NCI-H2227 (cell line): ENCODE results near the gene PCYOX1L.
"Not testable (repeated sequence)": the region's sequence is repeated elsewhere in the genome, so short reads cannot be mapped to it uniquely, and the experiment has no call there.

ENCODE experiments used
- DNase-seq: peaks from one replicate; lab custom pipeline; 2025; ENCODE audit not compliant: unreplicated experiment; lab: John Stamatoyannopoulos, UW

The PCYOX1L gene

DNA sequence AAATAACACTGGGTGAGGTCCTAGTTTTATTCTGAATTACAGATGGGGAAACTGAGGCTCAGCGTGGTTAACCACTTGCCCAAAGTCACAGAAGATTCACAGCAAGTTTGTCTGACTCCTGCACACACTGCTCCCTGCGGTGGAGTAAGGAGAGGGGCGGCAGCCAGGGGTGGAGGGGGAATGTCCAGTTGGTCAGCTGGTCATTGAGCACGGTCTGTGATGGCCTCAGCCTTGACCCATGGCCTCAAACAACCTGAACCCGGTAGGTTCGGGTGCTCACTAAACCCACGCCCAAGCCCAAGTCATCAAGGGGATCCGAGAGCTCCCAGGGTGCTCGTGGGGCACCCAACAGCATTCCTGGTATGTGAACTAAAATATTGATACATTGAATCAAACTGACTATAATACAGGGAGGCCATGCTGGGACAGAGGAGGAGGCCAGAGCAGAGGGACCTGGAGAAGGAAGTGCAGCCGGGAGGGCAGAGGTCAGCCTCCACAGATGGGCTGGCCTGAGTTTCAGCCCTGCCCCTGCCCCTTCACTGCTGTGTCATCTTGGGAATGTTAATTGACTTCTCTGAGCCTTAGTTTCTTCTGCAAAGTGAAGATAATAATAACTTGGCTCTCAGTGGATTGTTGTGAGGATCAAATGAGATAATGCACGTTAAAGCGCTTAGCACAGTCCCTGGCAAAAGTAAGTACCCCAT, 24.8 kb downstream of the PCYOX1L start:
- no peak for DNase-seq

GRCh38 chr5:149383399-149383798, 25.6 kb downstream of the PCYOX1L start:
- DNase-seq, result no peak

DNA sequence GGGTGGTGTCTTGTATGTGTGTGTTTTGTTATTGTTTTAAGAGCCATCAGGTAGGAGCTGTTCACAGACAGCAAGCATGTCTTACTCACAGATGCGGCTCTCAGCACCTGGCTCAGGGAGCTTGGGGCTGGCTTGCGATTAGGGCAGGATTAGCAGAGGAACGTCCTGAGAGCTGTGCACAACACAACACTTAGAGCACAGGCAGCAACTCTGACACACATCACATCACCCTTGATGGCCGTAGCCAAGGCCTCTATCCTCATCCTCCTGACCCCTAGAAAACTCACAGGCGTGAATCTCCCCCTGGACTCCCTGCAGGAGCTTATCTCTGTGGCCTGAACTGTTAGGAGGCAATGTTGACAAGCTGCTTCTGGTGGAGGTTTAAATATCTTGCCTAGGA, 28.3 kb downstream of the PCYOX1L start:
- DNase-seq, result no peak

GRCh38 chr5:149387081-149387631, 29.3 kb downstream of the PCYOX1L start:
- no peak for DNase-seq

DNA sequence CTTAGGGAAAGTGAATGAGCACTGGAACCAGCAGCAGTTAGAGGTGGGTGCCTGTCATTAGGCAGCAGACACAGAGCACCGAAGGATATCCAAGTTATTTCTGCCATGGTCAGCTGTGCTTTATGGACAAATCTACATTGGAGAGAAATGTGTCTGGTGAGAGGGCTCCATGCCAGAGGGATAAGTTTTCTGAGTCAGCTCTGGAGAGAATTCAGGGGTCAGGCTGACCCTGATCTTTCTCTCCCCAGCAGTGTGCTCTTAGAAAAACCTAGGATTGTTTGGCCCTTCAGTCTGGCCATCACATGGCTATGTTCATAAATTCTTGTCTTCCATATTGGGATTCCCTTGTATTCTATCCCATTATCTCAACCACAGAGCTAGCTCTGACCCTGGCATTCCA, 30.1 kb downstream of the PCYOX1L start:
- no peak for DNase-seq

GRCh38 chr5:149388498-149389190, 30.8 kb downstream of the PCYOX1L start:
- DNase-seq, result no peak

- DNase-seq, result no peak
Observed at GRCh38 chr5:149389552-149390495, 32.0 kb downstream of the PCYOX1L start.

- DNase-seq, result not testable (repeated sequence)
Observed at GRCh38 chr5:149391076-149391475, 33.2 kb downstream of the PCYOX1L start.

DNA sequence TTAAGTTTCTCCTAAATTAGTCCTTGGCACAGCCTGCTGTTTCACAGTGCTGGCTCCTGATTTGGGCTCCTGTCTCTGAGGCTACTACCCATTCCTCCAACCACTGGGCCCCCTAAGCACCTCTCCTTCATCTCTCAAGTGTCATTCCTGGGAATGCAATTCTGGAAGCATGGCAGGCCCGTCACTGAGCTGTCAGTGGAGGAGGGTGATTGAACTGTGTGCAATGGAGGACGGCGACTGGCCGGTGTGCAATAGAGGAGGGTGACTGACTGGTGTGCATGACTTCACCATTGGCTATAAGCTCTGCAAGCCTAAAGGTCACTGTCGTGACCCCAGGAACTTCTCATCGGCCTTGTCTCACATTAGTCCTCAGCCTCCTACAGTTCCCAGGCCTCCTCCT, 33.7 kb downstream of the PCYOX1L start:
- no peak for DNase-seq

GRCh38 chr5:149392718-149393117, 34.9 kb downstream of the PCYOX1L start:
- no peak for DNase-seq

DNA sequence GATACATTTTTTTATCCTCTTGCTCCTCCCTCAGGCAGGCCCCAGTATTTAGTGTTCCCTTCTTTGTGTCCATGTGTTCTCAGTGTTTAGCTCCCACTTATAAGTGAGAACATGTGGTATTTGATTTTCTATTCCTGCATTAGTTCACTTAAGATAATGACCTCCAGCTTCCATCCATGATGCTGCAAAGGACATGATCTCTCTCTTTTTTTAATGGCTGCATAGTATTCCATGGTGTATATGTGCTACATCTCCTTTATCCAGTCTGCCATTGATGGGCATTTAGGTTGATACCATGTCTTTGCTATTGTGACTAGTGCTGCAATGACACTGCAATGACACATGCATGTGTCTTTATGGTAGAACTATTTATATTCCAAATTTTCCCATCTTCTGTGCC, 37.1 kb downstream of the PCYOX1L start:
- DNase-seq, result not testable (repeated sequence)

GRCh38 chr5:149397530-149397929, 39.7 kb downstream of the PCYOX1L start:
- DNase-seq, result no peak

DNA sequence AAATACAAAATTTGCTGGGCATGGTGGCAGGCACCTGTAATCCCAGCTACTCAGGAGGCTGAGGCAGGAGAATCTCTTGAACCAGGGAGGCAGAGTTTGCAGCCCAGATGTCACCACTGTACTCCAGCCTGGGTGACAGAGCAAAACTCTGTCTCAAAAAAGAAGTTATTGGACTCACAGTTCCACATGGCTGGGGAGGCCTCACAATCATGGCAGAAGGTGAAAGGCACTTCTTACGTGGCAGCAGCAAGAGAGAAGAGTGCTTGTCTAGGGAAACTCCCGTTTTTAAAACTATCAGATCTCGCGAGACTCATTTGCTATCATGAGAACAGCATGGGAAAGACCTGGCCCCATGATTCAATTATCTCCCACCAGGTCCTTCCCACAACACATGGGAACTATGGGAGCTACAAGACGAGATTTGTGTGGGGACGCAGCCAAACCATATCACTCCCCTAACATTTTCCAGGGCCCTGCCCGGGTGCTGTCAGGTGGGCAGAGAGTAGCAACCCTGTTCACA, 41.0 kb downstream of the PCYOX1L start:
- DNase-seq, result not testable (repeated sequence)

DNA sequence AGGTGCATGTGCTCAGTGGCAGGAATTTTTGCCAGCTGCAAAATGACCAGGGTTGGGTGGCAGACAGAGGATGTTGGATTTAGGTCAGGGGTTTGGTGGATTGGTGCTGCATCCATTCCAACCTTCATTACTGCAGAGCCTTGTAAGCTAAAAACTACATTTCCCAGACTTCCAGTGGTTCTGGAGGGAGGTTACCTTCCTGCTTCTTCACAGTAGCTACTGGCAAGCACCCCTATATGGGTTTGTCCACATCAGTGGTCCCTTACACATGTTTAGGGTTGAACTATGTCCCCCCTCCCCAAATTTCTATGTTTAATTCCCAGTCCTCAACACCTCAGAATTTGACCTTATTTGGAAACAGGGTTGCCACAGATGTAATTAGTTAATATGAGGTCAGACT, 41.9 kb downstream of the PCYOX1L start:
- no peak for DNase-seq

DNA sequence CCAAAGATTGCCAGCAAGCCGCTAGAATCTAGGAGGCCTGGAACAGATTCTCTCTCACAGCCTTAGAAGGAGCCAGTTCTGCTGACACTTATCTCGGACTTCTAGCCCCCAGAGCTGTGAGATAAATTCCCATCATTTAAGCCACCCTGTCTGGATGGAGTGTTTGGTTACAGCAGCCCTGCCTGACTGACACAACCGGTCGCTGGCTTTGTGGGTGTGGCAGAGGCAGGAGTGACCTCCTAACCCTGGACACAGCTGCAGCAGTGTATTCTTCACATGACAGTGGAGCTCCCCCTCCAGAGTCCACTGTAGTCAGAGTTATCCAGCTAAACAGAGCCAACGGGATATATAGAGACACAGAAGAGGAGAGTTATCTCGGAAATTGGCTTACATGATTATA, 42.5 kb downstream of the PCYOX1L start:
- DNase-seq, result no peak

DNA sequence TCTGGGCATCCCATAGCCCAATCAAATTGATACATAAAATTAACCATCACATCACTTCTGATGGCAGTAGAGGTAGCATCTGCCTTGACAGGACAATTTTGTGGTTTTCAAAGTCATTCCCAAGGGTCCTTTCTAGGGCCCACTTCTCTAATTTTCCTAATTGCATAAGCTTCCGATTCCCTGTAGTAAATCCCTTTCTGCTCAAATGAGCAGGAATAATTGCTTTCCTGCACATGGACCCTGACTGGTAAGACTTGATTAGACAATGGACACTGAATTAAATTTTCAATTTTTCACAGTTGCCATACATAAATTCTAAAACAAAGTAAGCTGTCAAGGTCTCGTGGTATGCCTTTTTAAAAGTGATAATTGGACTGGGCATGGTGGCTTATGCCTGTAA, 43.2 kb downstream of the PCYOX1L start:
- DNase-seq, result no peak

DNA sequence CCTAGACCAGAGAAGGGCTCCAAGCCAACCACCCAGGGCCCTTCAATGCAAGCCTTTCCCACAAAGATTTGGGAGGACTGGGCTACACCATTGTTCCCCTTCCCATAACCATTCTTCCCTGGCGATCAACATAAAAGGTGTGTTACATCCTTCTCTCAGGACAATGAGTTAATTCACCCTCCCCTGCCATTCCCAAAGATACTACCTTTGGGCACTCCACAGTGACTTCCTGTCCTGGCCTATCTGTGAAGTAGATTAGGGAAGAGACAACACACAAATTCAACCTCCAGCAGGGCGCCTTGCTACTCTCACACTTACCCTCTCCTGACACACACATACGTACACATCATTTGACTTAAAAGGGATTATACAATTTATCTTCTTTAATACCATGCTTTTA, 44.4 kb downstream of the PCYOX1L start:
- DNase-seq, result no peak

- no peak for DNase-seq
Observed at GRCh38 chr5:149403923-149404745, 46.3 kb downstream of the PCYOX1L start.

GRCh38 chr5:149404746-149405549, 47.1 kb downstream of the PCYOX1L start:
- no peak for DNase-seq
